Activated T-helper 2 cell treated with anti-CD3 and anti-CD28 coated beads, Interferon-gamma antibody, Interleukin-2, Interleukin-4, amounts not matched to agents 10 μg/mL and 5 μg/mL and 100 μg/mL, durations not matched to agents 14 hours and 24 hours and 36 hours (primary cell): Measurements from ENCODE around the gene TMEM267. TPM values are rescaled to one million over a fixed set of nuclear protein-coding genes. Genes with fewer than 3 reads are reported as not detected.
"Not testable (repeated sequence)": the region's sequence is repeated elsewhere in the genome, so short reads cannot be mapped to it uniquely, and the experiment has no call there.

Experiments
- DNase-seq: peaks from one replicate; pipeline ENCODE4 v3.0.0; 2021; ENCODE audit warnings: low spot score
- H3K27ac Mint-ChIP-seq: one replicate; pipeline ENCODE4 v1.8.0; 2021; ENCODE audit warnings: mixed read lengths
- H3K27me3 Mint-ChIP-seq: one replicate; pipeline ENCODE4 v1.8.0; 2021; ENCODE audit warnings: low read depth, mixed read lengths
- H3K36me3 Mint-ChIP-seq: one replicate; pipeline ENCODE4 v1.8.0; 2021; ENCODE audit warnings: low read depth, mixed read lengths
- H3K4me1 Mint-ChIP-seq: one replicate; pipeline ENCODE4 v1.8.0; 2021; ENCODE audit warnings: low read depth, mixed read lengths
- H3K4me3 Mint-ChIP-seq: one replicate; pipeline ENCODE4 v1.8.0; 2021; ENCODE audit warnings: low read depth, mild to moderate bottlenecking, moderate library complexity, mixed read lengths
- H3K9me3 Mint-ChIP-seq: one replicate; pipeline ENCODE4 v1.8.0; 2021; ENCODE audit warnings: mixed read lengths
- intact Hi-C: fragments of 100-400 bp; cut with micrococcal nuclease; formaldehyde crosslinking; loops from one replicate; pipeline ENCODE4 v1.15.1; 2023
- total RNA-seq: library from RNA; stranded (reverse); gene quantifications from 2 replicates; pipeline ENCODE4 v1.2.3, GENCODE V29; 2022

The TMEM267 gene
- total RNA-seq, 1 donor from 2014 or later: 17.3 TPM

- H3K27ac Mint-ChIP-seq: no peak overlapping the region
- no peak for DNase-seq
- intact Hi-C loops: loop anchor here (10.0 kb wide), 1 partner anchor 292 kb away; the partner anchor contains the start of gene NIM1K
- H3K9me3 Mint-ChIP-seq: no peaks in the 10 kb centered on the region
- no peak overlapping the region for H3K4me3 Mint-ChIP-seq
- H3K36me3 Mint-ChIP-seq: peaks cover 35% of the 10 kb centered on the region
- H3K27me3 Mint-ChIP-seq: no peaks in the 10 kb centered on the region
- H3K4me1 Mint-ChIP-seq: peaks cover 33% of the 10 kb centered on the region
These were observed 2.7 kb upstream of the TMEM267 start for GRCh38 chr5:43486353-43486752.

GRCh38 chr5:43485406-43485805, 1.7 kb upstream of the TMEM267 start:
- Mint-ChIP-seq H3K4me1 (peaks cover 37% of the 10 kb centered on the region), H3K27ac (peak overlapping the region; percentile 99), H3K36me3 (peaks cover 32% of the 10 kb centered on the region), H3K9me3 (no peaks in the 10 kb centered on the region), H3K27me3 (no peaks in the 10 kb centered on the region), H3K4me3 (peak overlapping the region; percentile 38)
- intact Hi-C loops: loop anchor here (2.0 to 10.0 kb wide), 3 partner anchors 291 to 535 kb away; partner anchors contain the start of genes ANXA2R and NIM1K
- DNase-seq: no peak

- peak; percentile 87 for DNase-seq
- intact Hi-C loops: loop anchor here (1.0 to 10.0 kb wide), 10 partner anchors 31 to 533 kb away; partner anchors contain the start of genes ANXA2R, C5orf34, NIM1K and NNT
- Mint-ChIP-seq H3K4me1 (peaks cover 41% of the 10 kb centered on the region), H3K27me3 (no peaks in the 10 kb centered on the region), H3K4me3 (peak overlapping the region; percentile 93), H3K27ac (peak overlapping the region; percentile 99), H3K9me3 (no peaks in the 10 kb centered on the region), H3K36me3 (peaks cover 26% of the 10 kb centered on the region)
These were observed 613 bp upstream of the TMEM267 start for GRCh38 chr5:43484106-43484849.

GRCh38 chr5:43482490-43483297, 971 bp downstream of the TMEM267 start:
- Mint-ChIP-seq H3K27me3 (no peaks in the 10 kb centered on the region), H3K4me1 (peaks cover 41% of the 10 kb centered on the region), H3K36me3 (peaks cover 19% of the 10 kb centered on the region), H3K27ac (peak overlapping the region; percentile 99), H3K9me3 (no peaks in the 10 kb centered on the region), H3K4me3 (peak overlapping the region; percentile 93)
- intact Hi-C loops: loop anchor here (2.0 to 10.0 kb wide), 4 partner anchors 170 to 416 kb away; partner anchors contain the start of genes HMGCS1 and NIM1K
- DNase-seq: no peak

- no peak for DNase-seq
- H3K27me3 Mint-ChIP-seq: no peaks in the 10 kb centered on the region
These were observed 13.8 kb downstream of the TMEM267 start for GRCh38 chr5:43469671-43470391.

GRCh38 chr5:43467100-43467499, 16.6 kb downstream of the TMEM267 start:
- peaks cover 92% of the 10 kb centered on the region for H3K36me3 Mint-ChIP-seq
- intact Hi-C loops: no loop called here
- no peaks in the 10 kb centered on the region for H3K27me3 Mint-ChIP-seq
- peaks cover 65% of the 10 kb centered on the region for H3K9me3 Mint-ChIP-seq
- H3K27ac Mint-ChIP-seq: no peak overlapping the region
- no peak overlapping the region for H3K4me3 Mint-ChIP-seq
- no peaks in the 10 kb centered on the region for H3K4me1 Mint-ChIP-seq
- DNase-seq: no peak

More at GRCh38 chr5:43469671-43470391, 13.8 kb downstream of the TMEM267 start:
- Mint-ChIP-seq H3K27ac (no peak overlapping the region), H3K36me3 (peaks cover 98% of the 10 kb centered on the region), H3K4me3 (no peak overlapping the region), H3K9me3 (peaks cover 67% of the 10 kb centered on the region), H3K4me1 (peaks cover 4% of the 10 kb centered on the region)
- intact Hi-C loops: no loop called here

GRCh38 chr5:43465455-43465854, 18.2 kb downstream of the TMEM267 start:
- intact Hi-C loops: not testable (repeated sequence)
- H3K36me3 Mint-ChIP-seq: peaks cover 90% of the 10 kb centered on the region

GRCh38 chr5:43461066-43461465, 22.6 kb downstream of the TMEM267 start:
- H3K9me3 Mint-ChIP-seq: peaks cover 39% of the 10 kb centered on the region
- H3K4me1 Mint-ChIP-seq: no peaks in the 10 kb centered on the region
- DNase-seq: no peak
- H3K27me3 Mint-ChIP-seq: no peaks in the 10 kb centered on the region
- H3K36me3 Mint-ChIP-seq: peaks cover 79% of the 10 kb centered on the region
- H3K4me3 Mint-ChIP-seq: no peak overlapping the region
- no peak overlapping the region for H3K27ac Mint-ChIP-seq
- intact Hi-C loops: no loop called here

More at GRCh38 chr5:43465455-43465854, 18.2 kb downstream of the TMEM267 start:
- DNase-seq, H3K4me3 Mint-ChIP-seq, H3K27ac Mint-ChIP-seq, H3K27me3 Mint-ChIP-seq, H3K4me1 Mint-ChIP-seq: not testable (repeated sequence)
- H3K9me3 Mint-ChIP-seq: peaks cover 52% of the 10 kb centered on the region

- H3K36me3 Mint-ChIP-seq: peaks cover 63% of the 10 kb centered on the region
- H3K27ac Mint-ChIP-seq: no peak overlapping the region
- H3K27me3 Mint-ChIP-seq: no peaks in the 10 kb centered on the region
- peaks cover 26% of the 10 kb centered on the region for H3K9me3 Mint-ChIP-seq
- intact Hi-C loops: no loop called here
- H3K4me3 Mint-ChIP-seq: no peak overlapping the region
- no peaks in the 10 kb centered on the region for H3K4me1 Mint-ChIP-seq
- no peak for DNase-seq
These were observed 27.1 kb downstream of the TMEM267 start for GRCh38 chr5:43456556-43456955.

GRCh38 chr5:43441575-43441974, 42.1 kb downstream of the TMEM267 start:
- H3K4me1 Mint-ChIP-seq, H3K27ac Mint-ChIP-seq, H3K4me3 Mint-ChIP-seq, DNase-seq, intact Hi-C loops, H3K27me3 Mint-ChIP-seq: not testable (repeated sequence)
- Mint-ChIP-seq H3K36me3 (peaks cover 41% of the 10 kb centered on the region), H3K9me3 (peaks cover 55% of the 10 kb centered on the region)

GRCh38 chr5:43437062-43437660, 46.5 kb downstream of the TMEM267 start:
- Mint-ChIP-seq H3K9me3 (peaks cover 30% of the 10 kb centered on the region), H3K36me3 (peaks cover 6% of the 10 kb centered on the region), H3K4me1 (no peaks in the 10 kb centered on the region), H3K4me3 (no peak overlapping the region), H3K27me3 (no peaks in the 10 kb centered on the region), H3K27ac (no peak overlapping the region)
- no peak for DNase-seq
- intact Hi-C loops: no loop called here

GRCh38 chr5:43433382-43433781, 50.3 kb downstream of the TMEM267 start:
- no peak for DNase-seq
- H3K4me1 Mint-ChIP-seq: no peaks in the 10 kb centered on the region
- no peaks in the 10 kb centered on the region for H3K36me3 Mint-ChIP-seq

More at GRCh38 chr5:43433382-43433781, 50.3 kb downstream of the TMEM267 start:
- intact Hi-C loops: no loop called here
- Mint-ChIP-seq H3K27me3 (no peaks in the 10 kb centered on the region), H3K9me3 (peaks cover 7% of the 10 kb centered on the region), H3K4me3 (no peak overlapping the region), H3K27ac (no peak overlapping the region)
